ENCODE measurements around the gene ABCD1. TPM values are rescaled to one million over a fixed set of nuclear protein-coding genes. Genes with fewer than 3 reads are reported as not detected.

ABCD1 gene
- total and polyA plus RNA-seq, 10 of the 15 experiments (the other 5 are each of a cell fraction or from before 2014, with no cell fraction given): 0.13 to 6.5 (median 1.4) TPM

DNA sequence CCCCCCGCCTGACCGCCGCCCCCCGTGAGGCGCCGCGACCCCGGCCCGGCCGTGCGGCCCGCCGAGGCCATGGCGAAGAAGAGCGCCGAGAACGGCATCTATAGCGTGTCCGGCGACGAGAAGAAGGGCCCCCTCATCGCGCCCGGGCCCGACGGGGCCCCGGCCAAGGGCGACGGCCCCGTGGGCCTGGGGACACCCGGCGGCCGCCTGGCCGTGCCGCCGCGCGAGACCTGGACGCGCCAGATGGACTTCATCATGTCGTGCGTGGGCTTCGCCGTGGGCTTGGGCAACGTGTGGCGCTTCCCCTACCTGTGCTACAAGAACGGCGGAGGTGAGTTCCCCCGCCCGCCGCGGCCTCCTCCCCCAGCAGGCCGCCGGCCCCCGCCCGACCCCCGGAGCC is 36.1 kb upstream of the ABCD1 start:
- ChIA-PET RAD21 (ENCODE audit: unreplicated experiment) (no interaction called here), CTCF (no interaction called here), POLR2A (no interaction called here), SMC1A (ENCODE audit: uncharacterized antibody, unreplicated experiment) (no interaction called here)
- H4K20me1 ChIP-seq (ENCODE audit: control insufficient read depth, insufficient read depth): no peaks in the 10 kb centered on the region
- FAIRE-seq (no peak), ATAC-seq (no peak), DNase-seq (ENCODE audit: low read depth, low spot score) (no peak)
- no peak overlapping the region for H3K4me3 ChIP-seq
- no peaks in the 10 kb centered on the region; the same call in 2 of the 3 replicates for H3K9me3 ChIP-seq (replicated peaks; ENCODE audit: control insufficient read depth, insufficient read depth, low read length)
- H3K9ac ChIP-seq (ENCODE audit: control insufficient read depth, insufficient read depth, low read length): no peak overlapping the region
- intact Hi-C loops (cut with micrococcal nuclease; ENCODE audit: unreplicated experiment): no loop called here
- 40% methylated on average over 33 of the region's 57 CpGs for WGBS (ENCODE audit: insufficient coverage, insufficient replicate concordance, low lambda C conversion rate, missing lambda C conversion rate)
- H3K36me3 ChIP-seq (ENCODE audit: control insufficient read depth in 2 of 2, insufficient read depth in 2 of 2, low read length in 1 of 2): no peaks in the 10 kb centered on the region
- H3K4me1 ChIP-seq (ENCODE audit: control insufficient read depth, insufficient read depth, low read length): no peaks in the 10 kb centered on the region
- no peak overlapping the region for H3K27ac ChIP-seq (ENCODE audit: control insufficient read depth, insufficient read depth)
- H2AFZ ChIP-seq (ENCODE audit: control insufficient read depth, low read depth, low read length): no peak overlapping the region
- no peak overlapping the region for H3K4me2 ChIP-seq (ENCODE audit: control insufficient read depth, insufficient read depth)
- H3K27me3 ChIP-seq (replicated peaks in 1 of 2; ENCODE audit: control insufficient read depth in 2 of 2, insufficient read depth in 2 of 2, low read length in 1 of 2): no peaks in the 10 kb centered on the region
- no peaks in the 10 kb centered on the region for H3K79me2 ChIP-seq (ENCODE audit: control insufficient read depth, insufficient read depth, low read length)
- in situ Hi-C loops (cut with MboI): no loop called here
- no TSS peak for BruUV-seq (replicated peaks)
- no peak for TF ChIP-seq ZBTB40 (IDR thresholded peaks at IDR 0.05; ENCODE audit: borderline replicate concordance)
- TF ChIP-seq SPI1 (IDR thresholded peaks at IDR 0.05; ENCODE audit: borderline replicate concordance, insufficient read depth, low read depth, low read length): no peak
- TF ChIP-seq E4F1 (IDR thresholded peaks at IDR 0.05; ENCODE audit: borderline replicate concordance, partially characterized antibody): no peak
- TF ChIP-seq EGR1 (IDR thresholded peaks at IDR 0.05; ENCODE audit: borderline replicate concordance in 1 of 2, low read depth in 2 of 2, low read length in 2 of 2): no peak
